Measurements from ENCODE around the gene PDIK1L. TPM values are rescaled to one million over a fixed set of nuclear protein-coding genes. Genes with fewer than 3 reads are reported as not detected.
A peak's percentile ranks its signal among the peaks of the same experiment; 100 is the strongest.

Gene PDIK1L
- total and polyA plus RNA-seq, 9 of the 15 experiments (the other 6 are each of a cell fraction or from before 2014, with no cell fraction given): 12.8 to 30.2 (median 21.5) TPM

DNA sequence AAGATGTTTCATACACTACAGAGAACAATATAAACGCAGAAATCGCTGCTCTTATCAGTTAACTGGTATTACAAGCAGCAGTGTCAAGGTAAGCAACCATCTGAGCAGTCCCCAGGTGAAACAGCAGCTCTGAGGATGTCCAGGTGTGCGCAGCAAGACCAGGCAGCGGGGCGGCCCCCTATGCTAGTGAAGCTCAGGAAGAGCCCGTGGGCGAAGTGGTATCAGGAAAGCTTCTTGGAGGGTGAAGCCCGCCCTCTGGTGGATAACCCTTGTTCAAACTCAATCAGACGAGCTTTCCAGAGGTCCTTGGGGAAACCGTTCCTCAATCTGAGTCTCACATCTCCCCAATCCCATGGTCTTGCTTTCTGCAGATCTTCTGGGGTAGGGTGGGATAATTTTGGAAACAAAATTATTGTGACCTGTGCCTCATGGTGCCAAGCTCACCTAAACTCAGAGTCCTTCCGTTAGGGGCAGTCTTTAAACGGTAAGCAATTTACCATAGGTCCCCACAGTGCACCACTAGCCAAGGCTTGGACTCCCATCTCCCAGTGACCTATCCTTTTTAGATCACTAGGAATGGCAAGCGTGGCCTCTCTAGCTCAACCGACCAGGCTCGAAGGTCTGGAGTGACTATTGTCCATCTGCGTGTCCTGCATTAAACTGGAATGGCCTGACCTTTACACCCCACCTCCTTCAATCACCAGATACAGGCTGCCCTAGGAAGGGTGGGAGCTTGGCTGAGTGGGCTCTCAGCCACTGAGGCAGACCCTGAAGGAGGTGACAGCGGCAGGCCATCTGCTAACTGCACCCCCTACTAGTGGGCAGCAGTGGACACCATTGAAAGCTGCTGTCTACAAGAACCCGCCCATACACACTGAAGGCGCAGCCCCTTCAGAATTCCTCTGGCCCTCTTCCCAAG, 33.7 kb downstream of the PDIK1L start (continued):
- TF ChIP-seq ATF1 (CRISPR knock-in tag; IDR thresholded peaks at IDR 0.05): no peak
- TF ChIP-seq ATF1 (tag; IDR thresholded peaks at IDR 0.05): 0 out of 2 replicates have a peak, but pooled peaks have one; percentile 38
- TF ChIP-seq CCAR2 (IDR thresholded peaks at IDR 0.05; ENCODE audit: low read depth, low read length): no peak
- no peak for TF ChIP-seq SP2 (IDR thresholded peaks at IDR 0.05; ENCODE audit: extremely low read depth, low read depth, low read length, poor library complexity, severe bottlenecking)
- TF ChIP-seq, protein P1, sequence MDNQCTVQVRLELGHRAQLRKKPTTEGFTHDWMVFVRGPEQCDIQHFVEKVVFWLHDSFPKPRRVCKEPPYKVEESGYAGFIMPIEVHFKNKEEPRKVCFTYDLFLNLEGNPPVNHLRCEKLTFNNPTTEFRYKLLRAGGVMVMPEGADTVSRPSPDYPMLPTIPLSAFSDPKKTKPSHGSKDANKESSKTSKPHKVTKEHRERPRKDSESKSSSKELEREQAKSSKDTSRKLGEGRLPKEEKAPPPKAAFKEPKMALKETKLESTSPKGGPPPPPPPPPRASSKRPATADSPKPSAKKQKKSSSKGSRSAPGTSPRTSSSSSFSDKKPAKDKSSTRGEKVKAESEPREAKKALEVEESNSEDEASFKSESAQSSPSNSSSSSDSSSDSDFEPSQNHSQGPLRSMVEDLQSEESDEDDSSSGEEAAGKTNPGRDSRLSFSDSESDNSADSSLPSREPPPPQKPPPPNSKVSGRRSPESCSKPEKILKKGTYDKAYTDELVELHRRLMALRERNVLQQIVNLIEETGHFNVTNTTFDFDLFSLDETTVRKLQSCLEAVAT (IDR thresholded peaks at IDR 0.05): no peak
- no peak for TF ChIP-seq SIRT6 (IDR thresholded peaks at IDR 0.05; ENCODE audit: low read depth, low read length)
- TF ChIP-seq, protein P2, sequence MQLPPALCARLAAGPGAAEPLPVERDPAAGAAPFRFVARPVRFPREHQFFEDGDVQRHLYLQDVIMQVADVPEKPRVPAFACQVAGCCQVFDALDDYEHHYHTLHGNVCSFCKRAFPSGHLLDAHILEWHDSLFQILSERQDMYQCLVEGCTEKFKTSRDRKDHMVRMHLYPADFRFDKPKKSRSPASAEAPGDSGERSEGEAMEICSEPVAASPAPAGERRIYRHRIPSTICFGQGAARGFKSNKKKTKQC (CRISPR knock-in tag; IDR thresholded peaks at IDR 0.05): no peak
- TF ChIP-seq, protein P3, sequence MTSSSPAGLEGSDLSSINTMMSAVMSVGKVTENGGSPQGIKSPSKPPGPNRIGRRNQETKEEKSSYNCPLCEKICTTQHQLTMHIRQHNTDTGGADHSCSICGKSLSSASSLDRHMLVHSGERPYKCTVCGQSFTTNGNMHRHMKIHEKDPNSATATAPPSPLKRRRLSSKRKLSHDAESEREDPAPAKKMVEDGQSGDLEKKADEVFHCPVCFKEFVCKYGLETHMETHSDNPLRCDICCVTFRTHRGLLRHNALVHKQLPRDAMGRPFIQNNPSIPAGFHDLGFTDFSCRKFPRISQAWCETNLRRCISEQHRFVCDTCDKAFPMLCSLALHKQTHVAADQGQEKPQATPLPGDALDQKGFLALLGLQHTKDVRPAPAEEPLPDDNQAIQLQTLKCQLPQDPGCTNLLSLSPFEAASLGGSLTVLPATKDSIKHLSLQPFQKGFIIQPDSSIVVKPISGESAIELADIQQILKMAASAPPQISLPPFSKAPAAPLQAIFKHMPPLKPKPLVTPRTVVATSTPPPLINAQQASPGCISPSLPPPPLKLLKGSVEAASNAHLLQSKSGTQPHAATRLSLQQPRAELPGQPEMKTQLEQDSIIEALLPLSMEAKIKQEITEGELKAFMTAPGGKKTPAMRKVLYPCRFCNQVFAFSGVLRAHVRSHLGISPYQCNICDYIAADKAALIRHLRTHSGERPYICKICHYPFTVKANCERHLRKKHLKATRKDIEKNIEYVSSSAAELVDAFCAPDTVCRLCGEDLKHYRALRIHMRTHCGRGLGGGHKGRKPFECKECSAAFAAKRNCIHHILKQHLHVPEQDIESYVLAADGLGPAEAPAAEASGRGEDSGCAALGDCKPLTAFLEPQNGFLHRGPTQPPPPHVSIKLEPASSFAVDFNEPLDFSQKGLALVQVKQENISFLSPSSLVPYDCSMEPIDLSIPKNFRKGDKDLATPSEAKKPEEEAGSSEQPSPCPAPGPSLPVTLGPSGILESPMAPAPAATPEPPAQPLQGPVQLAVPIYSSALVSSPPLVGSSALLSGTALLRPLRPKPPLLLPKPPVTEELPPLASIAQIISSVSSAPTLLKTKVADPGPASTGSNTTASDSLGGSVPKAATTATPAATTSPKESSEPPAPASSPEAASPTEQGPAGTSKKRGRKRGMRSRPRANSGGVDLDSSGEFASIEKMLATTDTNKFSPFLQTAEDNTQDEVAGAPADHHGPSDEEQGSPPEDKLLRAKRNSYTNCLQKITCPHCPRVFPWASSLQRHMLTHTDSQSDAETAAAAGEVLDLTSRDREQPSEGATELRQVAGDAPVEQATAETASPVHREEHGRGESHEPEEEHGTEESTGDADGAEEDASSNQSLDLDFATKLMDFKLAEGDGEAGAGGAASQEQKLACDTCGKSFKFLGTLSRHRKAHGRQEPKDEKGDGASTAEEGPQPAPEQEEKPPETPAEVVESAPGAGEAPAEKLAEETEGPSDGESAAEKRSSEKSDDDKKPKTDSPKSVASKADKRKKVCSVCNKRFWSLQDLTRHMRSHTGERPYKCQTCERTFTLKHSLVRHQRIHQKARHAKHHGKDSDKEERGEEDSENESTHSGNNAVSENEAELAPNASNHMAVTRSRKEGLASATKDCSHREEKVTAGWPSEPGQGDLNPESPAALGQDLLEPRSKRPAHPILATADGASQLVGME (CRISPR knock-in tag; IDR thresholded peaks at IDR 0.05): no peak
- TF ChIP-seq SMAD1 (IDR thresholded peaks at IDR 0.05; ENCODE audit: low read depth, low read length, partially characterized antibody): no peak
- TF ChIP-seq, protein P4, sequence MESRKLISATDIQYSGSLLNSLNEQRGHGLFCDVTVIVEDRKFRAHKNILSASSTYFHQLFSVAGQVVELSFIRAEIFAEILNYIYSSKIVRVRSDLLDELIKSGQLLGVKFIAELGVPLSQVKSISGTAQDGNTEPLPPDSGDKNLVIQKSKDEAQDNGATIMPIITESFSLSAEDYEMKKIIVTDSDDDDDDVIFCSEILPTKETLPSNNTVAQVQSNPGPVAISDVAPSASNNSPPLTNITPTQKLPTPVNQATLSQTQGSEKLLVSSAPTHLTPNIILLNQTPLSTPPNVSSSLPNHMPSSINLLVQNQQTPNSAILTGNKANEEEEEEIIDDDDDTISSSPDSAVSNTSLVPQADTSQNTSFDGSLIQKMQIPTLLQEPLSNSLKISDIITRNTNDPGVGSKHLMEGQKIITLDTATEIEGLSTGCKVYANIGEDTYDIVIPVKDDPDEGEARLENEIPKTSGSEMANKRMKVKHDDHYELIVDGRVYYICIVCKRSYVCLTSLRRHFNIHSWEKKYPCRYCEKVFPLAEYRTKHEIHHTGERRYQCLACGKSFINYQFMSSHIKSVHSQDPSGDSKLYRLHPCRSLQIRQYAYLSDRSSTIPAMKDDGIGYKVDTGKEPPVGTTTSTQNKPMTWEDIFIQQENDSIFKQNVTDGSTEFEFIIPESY (CRISPR knock-in tag; IDR thresholded peaks at IDR 0.05): peak; percentile 61
- no peak for TF ChIP-seq ADNP (tag; IDR thresholded peaks at IDR 0.05)
